NCI-H82 (cell line): ENCODE data around the gene BARX2.
"Not testable (repeated sequence)": the region's sequence is repeated elsewhere in the genome, so short reads cannot be mapped to it uniquely, and the experiment has no call there.

Experiments used
- DNase-seq: peaks from one replicate; lab custom pipeline; 2025; lab: John Stamatoyannopoulos, UW

The BARX2 gene

GRCh38 chr11:129375751-129376657 lies at the start of gene BARX2:
BARX2 (plus strand) TSS chr11:129375848; CDS start chr11:129376036, 188 bp downstream.
- peak; percentile 59 for DNase-seq

- DNase-seq: no peak
Measured at GRCh38 chr11:129326921-129327320, 48.7 kb upstream of the BARX2 start.

- not testable (repeated sequence) for DNase-seq
Measured at GRCh38 chr11:129327708-129328107, 47.9 kb upstream of the BARX2 start.

- DNase-seq: no peak
Measured at GRCh38 chr11:129328756-129329155, 46.9 kb upstream of the BARX2 start.

GRCh38 chr11:129331217-129331616 lies 44.4 kb upstream of the BARX2 start:
- no peak for DNase-seq

- peak; percentile 93 for DNase-seq
Measured at GRCh38 chr11:129331871-129332274, 43.8 kb upstream of the BARX2 start.

- no peak for DNase-seq
Measured at GRCh38 chr11:129333873-129334272, 41.8 kb upstream of the BARX2 start.

- DNase-seq: not testable (repeated sequence)
Measured at GRCh38 chr11:129344301-129344940, 31.2 kb upstream of the BARX2 start.

GRCh38 chr11:129346916-129347315 lies 28.7 kb upstream of the BARX2 start:
- no peak for DNase-seq

GRCh38 chr11:129348813-129349212 lies 26.8 kb upstream of the BARX2 start:
- DNase-seq: no peak

- no peak for DNase-seq
Measured at GRCh38 chr11:129352676-129353075, 23.0 kb upstream of the BARX2 start.

GRCh38 chr11:129354691-129355090 lies 21.0 kb upstream of the BARX2 start:
- no peak for DNase-seq

- DNase-seq: no peak
Measured at GRCh38 chr11:129359748-129360147, 15.9 kb upstream of the BARX2 start.

- peak; percentile 83 for DNase-seq
Measured at GRCh38 chr11:129364143-129364654, 11.4 kb upstream of the BARX2 start.

GRCh38 chr11:129365816-129366215 lies 9.8 kb upstream of the BARX2 start:
- no peak for DNase-seq

GRCh38 chr11:129366737-129367597 lies 8.7 kb upstream of the BARX2 start:
- DNase-seq: no peak

- DNase-seq: no peak
Measured at GRCh38 chr11:129368889-129369672, 6.6 kb upstream of the BARX2 start.

- DNase-seq: no peak
Measured at GRCh38 chr11:129370715-129371114, 4.9 kb upstream of the BARX2 start.

GRCh38 chr11:129372609-129373488 lies 2.8 kb upstream of the BARX2 start:
- DNase-seq: no peak

GRCh38 chr11:129373489-129373953 lies 2.1 kb upstream of the BARX2 start:
- DNase-seq: no peak
